NCI-H1694 treated with DMSO at 0.1 percent for 48 hours (cell line): ENCODE data around the gene DYNC1H1.

Experiments
- DNase-seq: peaks from one replicate; lab custom pipeline; 2025; lab: John Stamatoyannopoulos, UW

DYNC1H1 gene

GRCh38 chr14:102037686-102038085 lies 73.3 kb downstream of the DYNC1H1 start:
- no peak for DNase-seq

GRCh38 chr14:102039157-102039556 lies 74.8 kb downstream of the DYNC1H1 start:
- DNase-seq = no peak

- DNase-seq = no peak
Measured at GRCh38 chr14:102040153-102040552, 75.8 kb downstream of the DYNC1H1 start.

GRCh38 chr14:102042699-102043098 lies 78.3 kb downstream of the DYNC1H1 start:
- no peak for DNase-seq

GRCh38 chr14:102043251-102044025 lies 79.1 kb downstream of the DYNC1H1 start:
- no peak for DNase-seq

GRCh38 chr14:102044566-102044965 lies 80.2 kb downstream of the DYNC1H1 start:
- no peak for DNase-seq

GRCh38 chr14:102046337-102047278 lies 82.2 kb downstream of the DYNC1H1 start:
- no peak for DNase-seq

GRCh38 chr14:102047808-102048540 lies 83.6 kb downstream of the DYNC1H1 start:
- DNase-seq = no peak

GRCh38 chr14:102049258-102050025 lies 85.1 kb downstream of the DYNC1H1 start:
- DNase-seq = no peak

GRCh38 chr14:102050026-102050405 lies 85.6 kb downstream of the DYNC1H1 start:
- no peak for DNase-seq

GRCh38 chr14:102050625-102051024 lies 86.3 kb downstream of the DYNC1H1 start:
- DNase-seq = no peak

GRCh38 chr14:102052522-102052921 lies 88.1 kb downstream of the DYNC1H1 start:
- no peak for DNase-seq

- no peak for DNase-seq
Measured at GRCh38 chr14:102055181-102055901, 91.0 kb downstream of the DYNC1H1 start.

GRCh38 chr14:102056694-102057442 lies 92.5 kb downstream of the DYNC1H1 start:
- DNase-seq = no peak

- no peak for DNase-seq
Measured at GRCh38 chr14:102057480-102058114, 93.2 kb downstream of the DYNC1H1 start.

GRCh38 chr14:102058146-102058545 lies 93.8 kb downstream of the DYNC1H1 start:
- no peak for DNase-seq

GRCh38 chr14:102058961-102059360 lies 94.6 kb downstream of the DYNC1H1 start:
- no peak for DNase-seq

GRCh38 chr14:102063109-102063807 lies 98.9 kb downstream of the DYNC1H1 start:
- peak; percentile 99 for DNase-seq
